ENCODE measurements around the gene COX20. TPM values are rescaled to one million over a fixed set of nuclear protein-coding genes. Genes with fewer than 3 reads are reported as not detected.
"Not testable (repeated sequence)": the region's sequence is repeated elsewhere in the genome, so short reads cannot be mapped to it uniquely, and the experiment has no call there.

Gene COX20
- total and polyA plus RNA-seq, 9 donors = 25.2 to 107 (median 37.7) TPM

DNA sequence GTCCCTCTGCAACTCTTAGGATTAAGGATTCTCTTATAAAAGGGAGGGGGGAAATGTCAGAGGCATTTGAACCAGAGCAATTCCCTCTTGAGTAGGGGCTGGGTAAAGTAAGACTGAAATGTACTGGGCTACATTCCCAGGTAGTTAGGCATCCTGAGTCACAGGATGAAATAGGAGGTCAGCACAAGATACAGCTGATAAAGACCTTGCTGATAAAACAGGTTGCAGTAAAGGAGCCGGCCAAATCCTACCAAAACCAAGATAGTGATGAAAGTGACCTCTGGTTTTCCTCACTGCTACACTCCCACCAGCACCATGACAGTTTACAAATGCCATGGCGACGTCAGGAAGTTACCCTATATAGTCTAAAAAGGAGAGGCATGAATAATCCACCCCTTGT lies 14.3 kb upstream of the COX20 start:
- Histone ChIP-seq H3K9me3 (no peaks in the 10 kb centered on the region), H3K36me3 (no peaks in the 10 kb centered on the region), H3K4me3 (no peak overlapping the region), H3K27ac (no peak overlapping the region), H3K27me3 (no peaks in the 10 kb centered on the region), H3K4me1 (ENCODE audit: insufficient read depth) (no peaks in the 10 kb centered on the region)
- TF ChIP-seq, protein P1, sequence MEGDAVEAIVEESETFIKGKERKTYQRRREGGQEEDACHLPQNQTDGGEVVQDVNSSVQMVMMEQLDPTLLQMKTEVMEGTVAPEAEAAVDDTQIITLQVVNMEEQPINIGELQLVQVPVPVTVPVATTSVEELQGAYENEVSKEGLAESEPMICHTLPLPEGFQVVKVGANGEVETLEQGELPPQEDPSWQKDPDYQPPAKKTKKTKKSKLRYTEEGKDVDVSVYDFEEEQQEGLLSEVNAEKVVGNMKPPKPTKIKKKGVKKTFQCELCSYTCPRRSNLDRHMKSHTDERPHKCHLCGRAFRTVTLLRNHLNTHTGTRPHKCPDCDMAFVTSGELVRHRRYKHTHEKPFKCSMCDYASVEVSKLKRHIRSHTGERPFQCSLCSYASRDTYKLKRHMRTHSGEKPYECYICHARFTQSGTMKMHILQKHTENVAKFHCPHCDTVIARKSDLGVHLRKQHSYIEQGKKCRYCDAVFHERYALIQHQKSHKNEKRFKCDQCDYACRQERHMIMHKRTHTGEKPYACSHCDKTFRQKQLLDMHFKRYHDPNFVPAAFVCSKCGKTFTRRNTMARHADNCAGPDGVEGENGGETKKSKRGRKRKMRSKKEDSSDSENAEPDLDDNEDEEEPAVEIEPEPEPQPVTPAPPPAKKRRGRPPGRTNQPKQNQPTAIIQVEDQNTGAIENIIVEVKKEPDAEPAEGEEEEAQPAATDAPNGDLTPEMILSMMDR (IDR thresholded peaks at IDR 0.05) = no peak
- TF ChIP-seq POLR2A (IDR thresholded peaks at IDR 0.05) (no peak), EP300 (IDR thresholded peaks at IDR 0.05) (no peak)
- intact Hi-C loops (cut with DNase I) = no loop called here
- DNase-seq = no peak
- 55 to 67% (median 55%) methylated on average over 3 of the region's 3 CpGs for WGBS, 3 donors

DNA sequence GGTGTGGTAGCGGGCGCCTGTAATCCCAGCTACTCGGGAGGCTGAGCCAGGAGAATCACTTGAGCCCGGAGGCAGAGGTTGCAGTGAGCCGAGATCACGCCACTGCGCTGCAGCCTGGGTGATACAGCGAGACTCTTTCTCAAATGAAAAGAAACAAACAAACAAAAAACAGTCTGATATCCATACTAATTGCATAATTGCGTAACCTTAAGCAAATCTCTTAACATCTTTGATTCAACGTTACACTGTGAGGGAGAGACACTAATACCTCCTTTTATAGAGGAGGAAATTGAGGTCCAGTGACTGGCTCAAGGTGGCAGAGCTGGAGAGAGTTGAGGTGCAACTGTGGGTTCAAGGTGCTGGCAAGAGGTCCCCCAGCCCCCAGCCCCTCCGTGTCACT lies 12.6 kb upstream of the COX20 start:
- Histone ChIP-seq H3K9me3 (no peaks in the 10 kb centered on the region), H3K4me3 (no peak overlapping the region), H3K36me3 (no peaks in the 10 kb centered on the region), H3K4me1 (ENCODE audit: insufficient read depth) (no peaks in the 10 kb centered on the region), H3K27me3 (no peaks in the 10 kb centered on the region), H3K27ac (no peak overlapping the region)
- 86 to 95% (median 92%) methylated on average over 11 of the region's 11 CpGs for WGBS, 3 donors
- intact Hi-C loops (cut with DNase I) = no loop called here
- TF ChIP-seq, protein P1 (IDR thresholded peaks at IDR 0.05) = no peak
- no peak for TF ChIP-seq POLR2A (IDR thresholded peaks at IDR 0.05)
- no peak for TF ChIP-seq EP300 (IDR thresholded peaks at IDR 0.05)
- DNase-seq = no peak

DNA sequence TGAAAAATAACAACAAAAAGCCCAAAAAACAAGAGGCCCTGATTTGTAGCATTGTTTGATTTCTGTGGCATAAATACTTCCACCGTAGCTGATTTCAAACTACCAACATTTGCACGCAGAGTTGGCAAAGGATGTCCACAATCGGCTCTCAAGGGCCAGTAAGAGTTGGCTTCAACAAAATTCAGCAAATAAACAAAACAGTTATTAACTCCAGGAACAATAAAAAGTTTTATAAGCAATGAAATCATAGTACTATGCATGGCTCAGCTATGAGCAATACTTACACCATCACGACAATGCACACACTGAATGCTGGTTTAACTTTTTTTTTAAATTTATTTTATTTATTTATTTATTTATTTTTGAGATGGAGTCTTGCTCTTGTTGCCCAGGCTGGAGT lies 8.7 kb upstream of the COX20 start:
- 84 to 94% (median 85%) methylated on average over 4 of the region's 4 CpGs for WGBS, 3 donors
- Histone ChIP-seq H3K4me1 (ENCODE audit: insufficient read depth) (no peaks in the 10 kb centered on the region), H3K27me3 (no peaks in the 10 kb centered on the region), H3K27ac (no peak overlapping the region), H3K36me3 (no peaks in the 10 kb centered on the region), H3K4me3 (no peak overlapping the region), H3K9me3 (no peaks in the 10 kb centered on the region)
- DNase-seq = no peak
- TF ChIP-seq EP300 (IDR thresholded peaks at IDR 0.05) (no peak), POLR2A (IDR thresholded peaks at IDR 0.05) (no peak)
- TF ChIP-seq, protein P1 (IDR thresholded peaks at IDR 0.05) = no peak
- intact Hi-C loops (cut with DNase I) = no loop called here

DNA sequence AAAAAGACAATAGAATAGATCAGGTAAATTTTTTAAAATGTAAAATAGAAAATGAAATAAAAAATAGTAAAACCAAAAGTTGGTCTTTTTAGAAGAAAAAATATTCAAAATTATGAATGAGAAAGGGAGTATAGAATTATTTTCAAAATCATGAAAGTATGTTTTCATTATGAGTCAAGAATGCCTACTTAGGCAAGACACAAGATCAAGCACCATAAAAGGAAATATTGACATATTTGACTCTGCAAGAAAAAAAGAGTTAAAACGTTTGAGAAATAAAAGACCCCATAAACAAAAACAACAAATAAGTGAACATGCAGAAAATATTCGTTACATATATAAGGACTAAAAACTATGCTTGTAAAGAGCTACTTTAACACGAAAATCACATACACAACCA lies 4.8 kb upstream of the COX20 start:
- Histone ChIP-seq H3K27ac (no peak overlapping the region), H3K27me3 (no peaks in the 10 kb centered on the region), H3K4me3 (no peak overlapping the region), H3K36me3 (no peaks in the 10 kb centered on the region), H3K9me3 (no peaks in the 10 kb centered on the region), H3K4me1 (ENCODE audit: insufficient read depth) (no peaks in the 10 kb centered on the region)
- intact Hi-C loops (cut with DNase I) = loop anchor here in 2 of 4 donors (10.0 kb wide), 2 partner anchors 144 to 1734 kb away; partner anchors contain the start of genes CNST (in 1 of the 2) and TFB2M (in 1 of the 2)
- no peak for DNase-seq
- no peak for TF ChIP-seq POLR2A (IDR thresholded peaks at IDR 0.05)
- no peak for TF ChIP-seq EP300 (IDR thresholded peaks at IDR 0.05)
- WGBS, 3 donors = 53 to 62% (median 58%) methylated on average over 3 of the region's 3 CpGs

DNA sequence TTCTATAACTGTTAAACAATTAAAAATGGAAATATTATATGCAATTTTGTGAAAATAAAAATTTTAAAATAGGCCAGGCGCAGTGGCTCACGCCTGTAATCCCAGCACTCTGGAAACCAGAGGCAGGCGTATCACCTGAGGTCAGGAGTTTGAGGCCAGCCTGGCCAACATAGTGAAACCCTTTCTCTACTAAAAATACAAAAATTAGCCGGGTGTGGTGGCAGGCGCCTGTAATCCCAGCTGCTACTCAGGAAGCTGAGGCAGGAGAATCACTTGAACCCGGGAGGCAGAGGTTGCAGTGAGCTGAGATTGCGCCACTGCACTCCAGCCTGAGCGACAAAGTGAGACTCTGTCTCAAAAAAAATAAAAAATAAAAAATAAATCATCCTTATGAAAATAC lies 2.2 kb upstream of the COX20 start:
- peak in 2 of 5 donors; percentile 31 to 35 for DNase-seq
- not testable (repeated sequence) for H3K36me3 ChIP-seq; H3K9me3 ChIP-seq; H3K4me1 ChIP-seq (ENCODE audit: insufficient read depth); H3K27me3 ChIP-seq
- 29 to 39% (median 31%) methylated on average over 8 of the region's 8 CpGs for WGBS, 3 donors
- intact Hi-C loops (cut with DNase I) = loop anchor here in 2 of 4 donors (10.0 kb wide), 2 partner anchors 142 to 1732 kb away; partner anchors contain the start of genes CNST (in 1 of the 2) and TFB2M (in 1 of the 2)
- peak overlapping the region in 1 of 2 donors; percentile 98 for H3K27ac ChIP-seq
- H3K4me3 ChIP-seq = peak overlapping the region; percentile 91

Data from ovary (tissue), 9 donors.